K562 (cell line): Measurements from ENCODE around the gene PLTP. TPM values are rescaled to one million over a fixed set of nuclear protein-coding genes. Genes with fewer than 3 reads are reported as not detected.

Experiments used
- ATAC-seq: fragments of 200-7000 bp; cut with Tn5 transposase; 3 replicates; pipeline ENCODE4 v1.9.1; 2020; ENCODE audit warnings: moderate library complexity
- BruUV-seq: library from RNA; stranded (reverse); fragments of 400-500 nt; replicated peaks from 2 replicates; lab custom pipeline; 2021; lab: Mats Ljungman, UMichigan
- CTCF ChIA-PET: fragments of 300-600 bp; formaldehyde crosslinking; extraction: SDS; loops from one replicate; lab custom pipeline; 2021; ENCODE audit warnings: low intra/inter-chr PET ratio; lab: Yijun Ruan, JAX
- POLR2A ChIA-PET: fragments of 300-600, 350-650 bp; sonication (Branson Sonifier 250); formaldehyde crosslinking; extraction: SDS; loops from one replicate; lab custom pipeline; 2021; ENCODE audit warnings: antibody characterized with exemption, inconsistent platforms; lab: Yijun Ruan, JAX
- DNase-seq, 4 experiments: peaks; one replicate each; pipeline versions ENCODE4 v3.0.0 to v3.0.0-alpha.2; 2011 to 2018; ENCODE audit warnings: low spot score in 3 of 4, mixed read lengths in 3 of 4; ENCODE audit errors: extremely low read depth in 1 of 4
- FAIRE-seq: peaks from 2 replicates; lab custom pipeline; 2011; peaks lifted over from hg19 to GRCh38; lab: Jason Lieb, UNC
- H2AFZ ChIP-seq: 2 replicates; pipeline ENCODE4 v1.6.0; 2011; ENCODE audit warnings: low read depth, low read length, control low read depth, inconsistent platforms
- H3K27ac ChIP-seq: fragments of 200-600 bp; 3 replicates; pipeline ENCODE4 v1.8.0; 2011; ENCODE audit warnings: low read depth, mild to moderate bottlenecking, control low read depth, inconsistent platforms, low read length, moderate library complexity, mixed read lengths; ENCODE audit errors: extremely low read depth
- H3K27me3 ChIP-seq, 2 experiments: fragments of 300-600 bp in 1 of 2; 2 replicates in 1 of 2; 3 replicates in 1 of 2; pipeline versions ENCODE4 v1.6.0 to v1.8.0; 2011; ENCODE audit warnings: inconsistent platforms in 2 of 2, low read length in 2 of 2, mild to moderate bottlenecking in 1 of 2, mixed read lengths in 1 of 2, moderate library complexity in 1 of 2; ENCODE audit not compliant: control insufficient read depth in 2 of 2, insufficient read depth in 2 of 2
- H3K36me3 ChIP-seq: fragments of 300-600 bp; 3 replicates; pipeline ENCODE4 v1.8.0; 2011; ENCODE audit warnings: mild to moderate bottlenecking, low read length, inconsistent platforms; ENCODE audit not compliant: control insufficient read depth, insufficient read depth
- H3K4me1 ChIP-seq, 2 experiments: fragments of 200-600 bp in 1 of 2; replicated peaks in 1 of 2; 2 replicates in 1 of 2; 3 replicates in 1 of 2; pipeline versions ENCODE4 v1.5.1 to v1.8.0; 2011; ENCODE audit warnings: inconsistent platforms in 2 of 2, low read length in 2 of 2, mild to moderate bottlenecking in 1 of 2, mixed read lengths in 1 of 2, moderate library complexity in 1 of 2; ENCODE audit not compliant: control insufficient read depth in 2 of 2, insufficient read depth in 2 of 2
- H3K4me2 ChIP-seq: 2 replicates; pipeline ENCODE4 v1.6.1; 2011; ENCODE audit warnings: low read length, control low read depth, inconsistent platforms, mixed read lengths; ENCODE audit not compliant: insufficient read depth
- H3K4me3 ChIP-seq: fragments of 200-600 bp; sonication (generic), shearing (Covaris generic); 2 replicates; pipeline ENCODE4 v1.5.1; 2016; ENCODE audit warnings: control low read depth, inconsistent platforms
- H3K79me2 ChIP-seq: fragments of 200-600 bp; 3 replicates; pipeline ENCODE4 v1.8.0; 2011; ENCODE audit warnings: low read length, inconsistent platforms; ENCODE audit not compliant: control insufficient read depth, insufficient read depth
- H3K9ac ChIP-seq, 2 experiments: 2 replicates each; pipeline versions ENCODE4 v1.6.0 to v1.6.1; 2011; ENCODE audit warnings: low read depth in 2 of 2, low read length in 2 of 2, control low read depth in 1 of 2, inconsistent platforms in 1 of 2, mild to moderate bottlenecking in 1 of 2, mixed read lengths in 1 of 2; ENCODE audit not compliant: insufficient read depth in 1 of 2
- H3K9me1 ChIP-seq: one replicate; pipeline ENCODE4 v1.6.0; 2011; ENCODE audit warnings: inconsistent platforms, mild to moderate bottlenecking, low read length, moderate library complexity; ENCODE audit not compliant: control insufficient read depth, insufficient read depth
- H3K9me3 ChIP-seq: replicated peaks from 2 replicates; pipeline ENCODE4 v1.5.1; 2011; ENCODE audit warnings: low read depth, low read length, inconsistent platforms; ENCODE audit not compliant: control insufficient read depth, insufficient read depth
- H4K20me1 ChIP-seq: replicated peaks from 2 replicates; pipeline ENCODE4 v1.6.1; 2011; ENCODE audit warnings: low read length, inconsistent platforms, mixed read lengths; ENCODE audit not compliant: control insufficient read depth, insufficient read depth
- ARNT ChIP-seq, 2 experiments: fragments of 450-650 bp; IDR thresholded peaks; 2 replicates each; pipeline ENCODE4 v1.6.1; 2016; ENCODE audit warnings: mild to moderate bottlenecking in 1 of 2
- WGBS: fragments of 100-300 bp; shearing (Covaris generic); methylation state at CpG from one replicate; pipeline ENCODE4 v1.1.6; 2016; ENCODE audit warnings: low coverage, mixed read lengths; ENCODE audit not compliant: insufficient coverage; ENCODE audit errors: missing lambda C conversion rate; 5-methylcytosine and 5-hydroxymethylcytosine counted together
- in situ Hi-C: fragments of 300-500 bp; cut with MboI; formaldehyde crosslinking; loops from 4 replicates; pipeline ENCODE4 v1.15.0; 2018; ENCODE audit warnings: inconsistent platforms, mixed read lengths
- intact Hi-C: fragments of 100-400 bp; cut with micrococcal nuclease; formaldehyde crosslinking; loops from 2 replicates; pipeline ENCODE4 v1.14.2; 2022
- polyA plus RNA-seq, 8 experiments: library from polyadenylated mRNA; depleted of rRNA in 4 of 8; stranded (reverse) in 5 of 8; unstranded in 3 of 8; fragments of >200 nt; fragmentation: Nextera tagmentation in 2 of 8; fragmentation: Illumina TruSeq in 1 of 8; extraction: Ambion mirVana in 2 of 8; extraction: Trizol in 1 of 8; gene quantifications; 2 replicates each; pipeline versions ENCODE4 v1.2.1 to v1.2.3, GENCODE V29; 2011 to 2014; ENCODE audit warnings: inconsistent platforms in 1 of 8, missing spikeins in 1 of 8
- total RNA-seq, 7 experiments: library from RNA; depleted of rRNA in 6 of 7; stranded (reverse); fragments of >200 nt in 6 of 7; fragmentation: Illumina TruSeq in 2 of 7; extraction: Trizol in 2 of 7; gene quantifications; 2 replicates each; pipeline versions ENCODE4 v1.2.1 to v1.2.3, GENCODE V29; 2011 to 2021; ENCODE audit warnings: low replicate concordance in 1 of 7
- TF ChIP-seq, protein P1 (sequence below): sonication (generic); formaldehyde crosslinking; IDR thresholded peaks from 2 replicates; pipeline ENCODE4 v1.8.1; 2023; ENCODE audit warnings: missing genetic modification reagents, mild to moderate bottlenecking, borderline replicate concordance

PLTP gene
- total and polyA plus RNA-seq, 9 of the 15 experiments (the other 6 are each of a cell fraction or from before 2014, with no cell fraction given), result 2.8 to 29.3 (median 17.6) TPM

GRCh38 chr20:45918182-45918737 lies 6.3 kb upstream of the PLTP start:
- in situ Hi-C loops (no loop called here), intact Hi-C loops (no loop called here)
- 0 out of 2 replicates have a peak, but pooled peaks cover 3% of the 10 kb centered on the region for H4K20me1 ChIP-seq
- H2AFZ ChIP-seq, result peak overlapping the region; percentile 27
- H3K27ac ChIP-seq, result no peak overlapping the region
- WGBS, result 66% methylated on average over 5 of the region's 5 CpGs
- no peak overlapping the region for H3K4me3 ChIP-seq
- ChIA-PET CTCF (no interaction called here), POLR2A (interaction anchor here (0.7 to 2.2 kb wide), 4 partner anchors 8 to 27 kb away, joined by 3 to 9 read pairs (median 4); partner anchors contain the start of genes CTSA, NEURL2 and PCIF1)
- no peak overlapping the region for H3K9ac ChIP-seq
- H3K79me2 ChIP-seq, result no peaks in the 10 kb centered on the region
- ATAC-seq (no peak), FAIRE-seq (no peak), DNase-seq (no peak)
- H3K27me3 ChIP-seq, result no peaks in the 10 kb centered on the region
- H3K9me1 ChIP-seq, result no peaks in the 10 kb centered on the region
- peaks cover 10 to 16% of the 10 kb centered on the region in 2 experiments; a peak in 4 of 5 replicates for H3K4me1 ChIP-seq
- H3K4me2 ChIP-seq, result no peak overlapping the region
- no peaks in the 10 kb centered on the region for H3K9me3 ChIP-seq
- no TSS peak for BruUV-seq
- no peaks in the 10 kb centered on the region for H3K36me3 ChIP-seq
- TF ChIP-seq, protein P1, sequence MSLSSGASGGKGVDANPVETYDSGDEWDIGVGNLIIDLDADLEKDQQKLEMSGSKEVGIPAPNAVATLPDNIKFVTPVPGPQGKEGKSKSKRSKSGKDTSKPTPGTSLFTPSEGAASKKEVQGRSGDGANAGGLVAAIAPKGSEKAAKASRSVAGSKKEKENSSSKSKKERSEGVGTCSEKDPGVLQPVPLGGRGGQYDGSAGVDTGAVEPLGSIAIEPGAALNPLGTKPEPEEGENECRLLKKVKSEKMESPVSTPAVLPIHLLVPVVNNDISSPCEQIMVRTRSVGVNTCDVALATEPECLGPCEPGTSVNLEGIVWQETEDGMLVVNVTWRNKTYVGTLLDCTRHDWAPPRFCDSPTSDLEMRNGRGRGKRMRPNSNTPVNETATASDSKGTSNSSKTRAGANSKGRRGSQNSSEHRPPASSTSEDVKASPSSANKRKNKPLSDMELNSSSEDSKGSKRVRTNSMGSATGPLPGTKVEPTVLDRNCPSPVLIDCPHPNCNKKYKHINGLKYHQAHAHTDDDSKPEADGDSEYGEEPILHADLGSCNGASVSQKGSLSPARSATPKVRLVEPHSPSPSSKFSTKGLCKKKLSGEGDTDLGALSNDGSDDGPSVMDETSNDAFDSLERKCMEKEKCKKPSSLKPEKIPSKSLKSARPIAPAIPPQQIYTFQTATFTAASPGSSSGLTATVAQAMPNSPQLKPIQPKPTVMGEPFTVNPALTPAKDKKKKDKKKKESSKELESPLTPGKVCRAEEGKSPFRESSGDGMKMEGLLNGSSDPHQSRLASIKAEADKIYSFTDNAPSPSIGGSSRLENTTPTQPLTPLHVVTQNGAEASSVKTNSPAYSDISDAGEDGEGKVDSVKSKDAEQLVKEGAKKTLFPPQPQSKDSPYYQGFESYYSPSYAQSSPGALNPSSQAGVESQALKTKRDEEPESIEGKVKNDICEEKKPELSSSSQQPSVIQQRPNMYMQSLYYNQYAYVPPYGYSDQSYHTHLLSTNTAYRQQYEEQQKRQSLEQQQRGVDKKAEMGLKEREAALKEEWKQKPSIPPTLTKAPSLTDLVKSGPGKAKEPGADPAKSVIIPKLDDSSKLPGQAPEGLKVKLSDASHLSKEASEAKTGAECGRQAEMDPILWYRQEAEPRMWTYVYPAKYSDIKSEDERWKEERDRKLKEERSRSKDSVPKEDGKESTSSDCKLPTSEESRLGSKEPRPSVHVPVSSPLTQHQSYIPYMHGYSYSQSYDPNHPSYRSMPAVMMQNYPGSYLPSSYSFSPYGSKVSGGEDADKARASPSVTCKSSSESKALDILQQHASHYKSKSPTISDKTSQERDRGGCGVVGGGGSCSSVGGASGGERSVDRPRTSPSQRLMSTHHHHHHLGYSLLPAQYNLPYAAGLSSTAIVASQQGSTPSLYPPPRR (CRISPR knock-in tag), result no peak
- TF ChIP-seq ARNT (IDR thresholded peaks at IDR 0.05), result peak in 1 of 2 experiments; percentile 97; a peak in 2 of 4 replicates
